HepG2 (cell line): ENCODE data around the gene ZNF512B. TPM values are rescaled to one million over a fixed set of nuclear protein-coding genes. Genes with fewer than 3 reads are reported as not detected.

Source experiments
- AFF4 ChIP-seq: sonication (generic); formaldehyde crosslinking; IDR thresholded peaks from 2 replicates; pipeline ENCODE4 v1.4.0; 2020; ENCODE audit warnings: missing genetic modification reagents
- ARID5B ChIP-seq: IDR thresholded peaks from 2 replicates; pipeline ENCODE4 v1.4.0; 2020; ENCODE audit warnings: mild to moderate bottlenecking, missing genetic modification reagents
- CENPX ChIP-seq: sonication (generic); formaldehyde crosslinking; IDR thresholded peaks from 2 replicates; pipeline ENCODE4 v1.9.0; 2021; ENCODE audit warnings: mild to moderate bottlenecking, missing genetic modification reagents, moderate library complexity
- KDM3A ChIP-seq: IDR thresholded peaks from 2 replicates; pipeline ENCODE4 v1.6.1; 2018; ENCODE audit warnings: low read depth, missing compliant biosample characterization
- RARG ChIP-seq: sonication (generic); formaldehyde crosslinking; IDR thresholded peaks from 2 replicates; pipeline ENCODE4 v1.4.0; 2020; ENCODE audit warnings: low read depth, mild to moderate bottlenecking, missing genetic modification reagents
- SOX5 ChIP-seq: IDR thresholded peaks from 2 replicates; pipeline ENCODE4 v1.6.1; 2016; ENCODE audit warnings: borderline replicate concordance
- ZNF251 ChIP-seq: sonication (generic); formaldehyde crosslinking; IDR thresholded peaks from 2 replicates; pipeline ENCODE4 v1.9.0; 2021; ENCODE audit warnings: mild to moderate bottlenecking, missing genetic modification reagents
- ZNF530 ChIP-seq: sonication (generic); formaldehyde crosslinking; IDR thresholded peaks from 2 replicates; pipeline ENCODE4 v1.5.0; 2020; ENCODE audit warnings: low read depth, mild to moderate bottlenecking, missing genetic modification reagents
- ZNF792 ChIP-seq: IDR thresholded peaks from 2 replicates; pipeline ENCODE4 v1.6.1; 2016
- polyA plus RNA-seq, 8 experiments: library from polyadenylated mRNA; depleted of rRNA in 3 of 8; stranded (reverse) in 7 of 8; unstranded in 1 of 8; fragments of >200 nt; fragmentation: Illumina TruSeq in 4 of 8; extraction: Trizol in 4 of 8; gene quantifications; 2 replicates each; pipeline versions ENCODE4 v1.2.1 to v1.2.3, GENCODE V29; 2011 to 2016; ENCODE audit warnings: low read depth in 4 of 8, missing spikeins in 1 of 8, mixed read lengths in 1 of 8; ENCODE audit not compliant: insufficient read depth in 1 of 8
- total RNA-seq, 5 experiments: library from RNA; depleted of rRNA; stranded (reverse); fragments of >200 nt; fragmentation: Illumina TruSeq; extraction: Trizol; gene quantifications; 2 replicates each; pipeline ENCODE4 v1.2.3, GENCODE V29; 2016; ENCODE audit warnings: low read depth in 1 of 5
- TF ChIP-seq, protein P1 (sequence below): sonication (generic); formaldehyde crosslinking; IDR thresholded peaks from 2 replicates; pipeline ENCODE4 v1.5.0; 2020; ENCODE audit warnings: mild to moderate bottlenecking, missing genetic modification reagents
- TF ChIP-seq, protein P2 (sequence below): sonication (generic); formaldehyde crosslinking; IDR thresholded peaks from 2 replicates; pipeline ENCODE4 v1.8.1; 2022; ENCODE audit warnings: mild to moderate bottlenecking, missing genetic modification reagents
- TF ChIP-seq, protein P3 (sequence below): sonication (generic); formaldehyde crosslinking; IDR thresholded peaks from 2 replicates; pipeline ENCODE4 v1.4.0; 2020; ENCODE audit warnings: missing genetic modification reagents
- TF ChIP-seq, protein P4 (sequence below): sonication (generic); formaldehyde crosslinking; IDR thresholded peaks from 2 replicates; pipeline ENCODE4 v1.8.1; 2023; ENCODE audit warnings: missing genetic modification reagents, mild to moderate bottlenecking, borderline replicate concordance

Gene ZNF512B
- total and polyA plus RNA-seq, 2 of the 13 experiments (the other 11 are each of a cell fraction or from before 2014, with no cell fraction given): 11.5 to 30.6 TPM

DNA sequence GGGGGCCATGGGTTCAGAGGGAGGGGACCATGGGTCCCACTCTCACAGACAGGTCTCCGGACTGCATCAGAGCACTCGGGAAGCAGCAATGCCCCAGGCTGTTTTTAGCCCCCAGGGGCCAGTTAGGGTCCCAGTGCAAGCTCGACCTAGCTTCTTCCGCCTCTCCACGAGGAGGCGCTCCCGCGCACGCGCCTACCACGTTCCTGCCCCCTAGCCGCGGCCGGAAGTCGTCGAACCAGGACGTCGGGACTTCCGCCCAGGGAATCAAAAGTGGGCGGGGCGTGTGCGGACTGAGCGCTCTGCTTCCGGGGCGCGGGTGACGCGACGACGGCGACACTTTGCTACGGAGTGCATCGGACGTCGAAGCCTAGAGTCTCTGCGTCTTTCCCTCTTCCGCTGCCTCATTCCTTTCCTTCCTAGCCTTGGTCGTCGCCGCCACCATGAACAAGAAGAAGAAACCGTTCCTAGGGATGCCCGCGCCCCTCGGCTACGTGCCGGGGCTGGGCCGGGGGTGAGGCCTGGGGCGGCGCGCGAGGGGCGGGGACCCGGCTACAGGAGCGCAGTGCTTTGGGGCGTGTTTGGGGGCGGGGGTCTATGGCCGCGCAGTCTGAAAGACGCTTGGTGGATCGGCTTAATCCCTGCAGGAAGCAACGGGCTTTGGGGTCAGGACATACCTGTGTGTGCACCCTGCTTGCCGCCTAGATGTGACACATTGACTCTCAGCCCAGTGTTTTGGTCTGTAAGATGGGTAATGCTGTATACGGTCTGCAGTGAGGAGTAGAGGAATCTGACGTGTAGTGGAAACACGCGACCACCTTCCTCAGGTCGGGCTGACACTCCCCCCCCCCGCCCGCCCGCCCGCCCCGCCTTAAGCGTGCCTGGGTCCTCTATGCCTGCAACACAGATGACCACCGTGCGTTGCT is 11.3 kb upstream of the ZNF512B start, which contains the start of gene PRPF6 (continued):
- TF ChIP-seq, protein P1, sequence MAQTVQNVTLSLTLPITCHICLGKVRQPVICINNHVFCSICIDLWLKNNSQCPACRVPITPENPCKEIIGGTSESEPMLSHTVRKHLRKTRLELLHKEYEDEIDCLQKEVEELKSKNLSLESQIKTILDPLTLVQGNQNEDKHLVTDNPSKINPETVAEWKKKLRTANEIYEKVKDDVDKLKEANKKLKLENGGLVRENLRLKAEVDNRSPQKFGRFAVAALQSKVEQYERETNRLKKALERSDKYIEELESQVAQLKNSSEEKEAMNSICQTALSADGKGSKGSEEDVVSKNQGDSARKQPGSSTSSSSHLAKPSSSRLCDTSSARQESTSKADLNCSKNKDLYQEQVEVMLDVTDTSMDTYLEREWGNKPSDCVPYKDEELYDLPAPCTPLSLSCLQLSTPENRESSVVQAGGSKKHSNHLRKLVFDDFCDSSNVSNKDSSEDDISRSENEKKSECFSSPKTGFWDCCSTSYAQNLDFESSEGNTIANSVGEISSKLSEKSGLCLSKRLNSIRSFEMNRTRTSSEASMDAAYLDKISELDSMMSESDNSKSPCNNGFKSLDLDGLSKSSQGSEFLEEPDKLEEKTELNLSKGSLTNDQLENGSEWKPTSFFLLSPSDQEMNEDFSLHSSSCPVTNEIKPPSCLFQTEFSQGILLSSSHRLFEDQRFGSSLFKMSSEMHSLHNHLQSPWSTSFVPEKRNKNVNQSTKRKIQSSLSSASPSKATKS (CRISPR knock-in tag): no peak
- TF ChIP-seq AFF4 (CRISPR knock-in tag) (no peak), RARG (CRISPR knock-in tag) (no peak), CENPX (CRISPR knock-in tag) (no peak), KDM3A (CRISPR knock-in tag) (peak; percentile 99), ZNF530 (CRISPR knock-in tag) (no peak), SOX5 (peak; percentile 83; the same call in 1 of the 2 replicates), ZNF792 (CRISPR knock-in tag) (peak; percentile 98), ZNF251 (CRISPR knock-in tag) (0 out of 2 replicates have a peak, but pooled peaks have one; percentile 3), ARID5B (CRISPR knock-in tag) (peak; percentile 88)
- TF ChIP-seq, protein P2, sequence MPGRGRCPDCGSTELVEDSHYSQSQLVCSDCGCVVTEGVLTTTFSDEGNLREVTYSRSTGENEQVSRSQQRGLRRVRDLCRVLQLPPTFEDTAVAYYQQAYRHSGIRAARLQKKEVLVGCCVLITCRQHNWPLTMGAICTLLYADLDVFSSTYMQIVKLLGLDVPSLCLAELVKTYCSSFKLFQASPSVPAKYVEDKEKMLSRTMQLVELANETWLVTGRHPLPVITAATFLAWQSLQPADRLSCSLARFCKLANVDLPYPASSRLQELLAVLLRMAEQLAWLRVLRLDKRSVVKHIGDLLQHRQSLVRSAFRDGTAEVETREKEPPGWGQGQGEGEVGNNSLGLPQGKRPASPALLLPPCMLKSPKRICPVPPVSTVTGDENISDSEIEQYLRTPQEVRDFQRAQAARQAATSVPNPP: no peak
- TF ChIP-seq, protein P3, sequence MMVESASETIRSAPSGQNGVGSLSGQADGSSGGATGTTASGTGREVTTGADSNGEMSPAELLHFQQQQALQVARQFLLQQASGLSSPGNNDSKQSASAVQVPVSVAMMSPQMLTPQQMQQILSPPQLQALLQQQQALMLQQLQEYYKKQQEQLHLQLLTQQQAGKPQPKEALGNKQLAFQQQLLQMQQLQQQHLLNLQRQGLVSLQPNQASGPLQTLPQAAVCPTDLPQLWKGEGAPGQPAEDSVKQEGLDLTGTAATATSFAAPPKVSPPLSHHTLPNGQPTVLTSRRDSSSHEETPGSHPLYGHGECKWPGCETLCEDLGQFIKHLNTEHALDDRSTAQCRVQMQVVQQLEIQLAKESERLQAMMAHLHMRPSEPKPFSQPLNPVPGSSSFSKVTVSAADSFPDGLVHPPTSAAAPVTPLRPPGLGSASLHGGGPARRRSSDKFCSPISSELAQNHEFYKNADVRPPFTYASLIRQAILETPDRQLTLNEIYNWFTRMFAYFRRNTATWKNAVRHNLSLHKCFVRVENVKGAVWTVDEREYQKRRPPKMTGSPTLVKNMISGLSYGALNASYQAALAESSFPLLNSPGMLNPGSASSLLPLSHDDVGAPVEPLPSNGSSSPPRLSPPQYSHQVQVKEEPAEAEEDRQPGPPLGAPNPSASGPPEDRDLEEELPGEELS (CRISPR knock-in tag): peak; percentile 77
- TF ChIP-seq, protein P4, sequence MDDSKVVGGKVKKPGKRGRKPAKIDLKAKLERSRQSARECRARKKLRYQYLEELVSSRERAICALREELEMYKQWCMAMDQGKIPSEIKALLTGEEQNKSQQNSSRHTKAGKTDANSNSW (CRISPR knock-in tag): no peak
